ENCODE results near the gene SGIP1. TPM values are rescaled to one million over a fixed set of nuclear protein-coding genes. Genes with fewer than 3 reads are reported as not detected.

SGIP1 gene
- total and polyA plus RNA-seq, 2 of the 4 experiments (the other 2 are of a cell fraction): 27.1 to 42.7 TPM

DNA sequence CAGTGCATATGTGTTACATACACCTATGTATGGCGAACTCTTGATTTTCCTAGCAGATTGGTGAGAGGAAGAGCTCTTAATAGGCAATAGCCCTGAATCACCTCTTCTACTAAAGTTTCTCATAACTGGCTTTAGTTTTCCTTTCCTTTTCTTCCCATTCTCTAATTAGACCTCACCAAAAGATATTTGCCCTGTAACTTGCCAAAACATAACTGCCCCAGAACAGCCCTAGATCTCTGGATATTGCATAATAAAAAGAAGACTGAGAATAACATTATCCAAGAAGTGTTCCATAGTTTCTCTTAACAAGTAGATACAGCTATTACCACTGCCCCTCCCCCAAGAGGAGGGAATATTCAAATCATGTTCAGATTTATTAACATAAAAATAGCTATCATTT is 16.3 kb downstream of the SGIP1 start:
- Histone ChIP-seq H3K27ac (ENCODE audit: insufficient read depth, low read length) (no peak overlapping the region), H4K91ac (ENCODE audit: insufficient read depth, low read depth, low read length) (no peak overlapping the region), H2BK15ac (ENCODE audit: low read depth, low read length) (no peak overlapping the region), H4K20me1 (ENCODE audit: insufficient read depth, low read length) (peaks cover 3% of the 10 kb centered on the region; the same call in 1 of the 2 replicates), H3K18ac (ENCODE audit: low read depth, low read length) (no peak overlapping the region), H3K4ac (ENCODE audit: low read depth, low read length) (no peak overlapping the region), H2BK20ac (ENCODE audit: low read depth, low read length) (no peak overlapping the region), H3K9me3 (ENCODE audit: control insufficient read depth, insufficient read depth, low read length) (no peaks in the 10 kb centered on the region), H4K8ac (ENCODE audit: low read depth in 2 of 2, low read length in 2 of 2) (no peak overlapping the region), H3K9me1 (ENCODE audit: insufficient read depth, low read length) (peaks cover 23% of the 10 kb centered on the region), H3K79me1 (ENCODE audit: low read depth in 1 of 2, low read length in 2 of 2) (peaks cover 30 to 69% of the 10 kb centered on the region in 2 experiments; a peak in 3 of 4 replicates), H2AFZ (replicated peaks; ENCODE audit: low read length, poor library complexity) (no peak overlapping the region), H3K4me3 (ENCODE audit: insufficient read depth, low read depth, low read length) (no peak overlapping the region), H3K56ac (ENCODE audit: extremely low read depth, insufficient read depth, low read length) (no peak overlapping the region), H3K27me3 (ENCODE audit: control insufficient read depth, insufficient read depth, low read length) (no peaks in the 10 kb centered on the region), H3K23ac (ENCODE audit: low read depth, low read length) (no peak overlapping the region), H3K9ac (ENCODE audit: low read depth, low read length) (no peak overlapping the region), H2AK9ac (replicated peaks; ENCODE audit: low read depth, low read length, poor library complexity) (no peak overlapping the region), H3K4me1 (ENCODE audit: control insufficient read depth, insufficient read depth, low read length) (peaks cover 24% of the 10 kb centered on the region), H2BK120ac (ENCODE audit: low read depth, low read length) (no peak overlapping the region), H2AK5ac (ENCODE audit: low read depth, low read length) (no peak overlapping the region), H4K5ac (ENCODE audit: low read depth, low read length) (no peak overlapping the region), H3K14ac (replicated peaks; ENCODE audit: low read depth, low read length) (no peak overlapping the region), H2BK5ac (ENCODE audit: low read depth, low read length, poor library complexity, severe bottlenecking) (peak overlapping the region; percentile 28), H3K36me3 (ENCODE audit: control insufficient read depth, insufficient read depth, low read length) (peaks cover 23% of the 10 kb centered on the region), H3K4me2 (ENCODE audit: low read depth, low read length) (peak overlapping the region; percentile 6; the same call in 1 of the 2 replicates)
- no peak for DNase-seq
- no peak for ATAC-seq (ENCODE audit: low read depth)
- ChIA-PET CTCF (no interaction called here), POLR2A (ENCODE audit: unreplicated experiment) (no interaction called here)
- BruUV-seq (replicated peaks): no TSS peak
- intact Hi-C loops (cut with micrococcal nuclease): no loop called here
- TF ChIP-seq, protein P1, sequence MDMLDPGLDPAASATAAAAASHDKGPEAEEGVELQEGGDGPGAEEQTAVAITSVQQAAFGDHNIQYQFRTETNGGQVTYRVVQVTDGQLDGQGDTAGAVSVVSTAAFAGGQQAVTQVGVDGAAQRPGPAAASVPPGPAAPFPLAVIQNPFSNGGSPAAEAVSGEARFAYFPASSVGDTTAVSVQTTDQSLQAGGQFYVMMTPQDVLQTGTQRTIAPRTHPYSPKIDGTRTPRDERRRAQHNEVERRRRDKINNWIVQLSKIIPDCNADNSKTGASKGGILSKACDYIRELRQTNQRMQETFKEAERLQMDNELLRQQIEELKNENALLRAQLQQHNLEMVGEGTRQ (IDR thresholded peaks at IDR 0.05; ENCODE audit: low read depth, low read length): no peak
- TF ChIP-seq CHD1 (IDR thresholded peaks at IDR 0.05; ENCODE audit: low read depth, low read length) (no peak), RAD21 (IDR thresholded peaks at IDR 0.05; ENCODE audit: low read length) (no peak)
- TF ChIP-seq, protein P2, sequence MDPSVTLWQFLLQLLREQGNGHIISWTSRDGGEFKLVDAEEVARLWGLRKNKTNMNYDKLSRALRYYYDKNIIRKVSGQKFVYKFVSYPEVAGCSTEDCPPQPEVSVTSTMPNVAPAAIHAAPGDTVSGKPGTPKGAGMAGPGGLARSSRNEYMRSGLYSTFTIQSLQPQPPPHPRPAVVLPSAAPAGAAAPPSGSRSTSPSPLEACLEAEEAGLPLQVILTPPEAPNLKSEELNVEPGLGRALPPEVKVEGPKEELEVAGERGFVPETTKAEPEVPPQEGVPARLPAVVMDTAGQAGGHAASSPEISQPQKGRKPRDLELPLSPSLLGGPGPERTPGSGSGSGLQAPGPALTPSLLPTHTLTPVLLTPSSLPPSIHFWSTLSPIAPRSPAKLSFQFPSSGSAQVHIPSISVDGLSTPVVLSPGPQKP (IDR thresholded peaks at IDR 0.05; ENCODE audit: borderline replicate concordance, low read depth, low read length): no peak
- dilution Hi-C loops (cut with HindIII; ENCODE audit: low sequenced_read_pairs, unreplicated experiment): no loop called here
- no CpG with 5 or more reads among the region's 1 CpG for WGBS, 2 experiments (ENCODE audit: extremely low coverage in 2 of 2, insufficient read length in 1 of 2)
- in situ Hi-C loops (cut with MboI; ENCODE audit: low sequenced_read_pairs): no loop called here

Measured in IMR-90 (cell line).